Medulla oblongata (tissue), 1 donor: Measurements from ENCODE around the gene FNIP2.
"Not testable (repeated sequence)": the region's sequence is repeated elsewhere in the genome, so short reads cannot be mapped to it uniquely, and the experiment has no call there.

ENCODE experiments used
- DNase-seq: peaks from one replicate; pipeline ENCODE4 v3.0.0-alpha.2; 2015; ENCODE audit errors: extremely low spot score

The FNIP2 gene

DNA sequence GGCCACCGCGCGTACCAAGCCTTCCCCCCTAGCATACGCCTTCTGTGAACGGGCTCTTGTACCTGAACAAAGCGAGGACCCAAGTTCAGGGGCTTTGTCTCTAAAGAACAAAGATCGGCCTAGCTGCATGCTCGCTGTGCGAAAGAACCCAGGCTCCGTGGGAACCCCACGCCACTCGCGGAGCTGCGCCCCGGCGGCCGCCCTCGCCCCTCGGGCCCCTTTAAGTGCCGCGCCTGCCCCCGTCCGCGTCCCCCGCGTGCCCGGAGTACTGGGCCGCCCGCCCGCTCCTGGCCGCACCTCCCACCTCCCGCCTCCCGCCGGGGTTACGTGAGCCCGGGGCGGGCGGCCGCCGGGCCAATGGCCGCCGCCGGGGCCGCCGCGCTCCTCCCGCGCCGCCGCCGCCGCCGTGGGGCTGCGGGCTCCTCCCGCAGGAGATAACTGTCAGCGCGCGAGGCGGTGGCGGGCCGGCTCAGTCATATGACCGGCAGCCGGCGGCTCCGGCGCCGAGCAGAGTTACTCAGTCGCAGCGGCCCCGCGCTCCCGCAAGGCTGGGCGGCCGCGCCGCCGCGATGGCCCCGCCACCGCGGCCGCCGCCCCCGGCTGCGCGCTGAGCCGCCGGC is at the start of gene FNIP2:
FNIP2 (plus strand) TSS at position 472 of the 620 bp plus-strand sequence. CDS start 187 bp downstream, outside the sequence.
- peak; percentile 82 for DNase-seq

DNA sequence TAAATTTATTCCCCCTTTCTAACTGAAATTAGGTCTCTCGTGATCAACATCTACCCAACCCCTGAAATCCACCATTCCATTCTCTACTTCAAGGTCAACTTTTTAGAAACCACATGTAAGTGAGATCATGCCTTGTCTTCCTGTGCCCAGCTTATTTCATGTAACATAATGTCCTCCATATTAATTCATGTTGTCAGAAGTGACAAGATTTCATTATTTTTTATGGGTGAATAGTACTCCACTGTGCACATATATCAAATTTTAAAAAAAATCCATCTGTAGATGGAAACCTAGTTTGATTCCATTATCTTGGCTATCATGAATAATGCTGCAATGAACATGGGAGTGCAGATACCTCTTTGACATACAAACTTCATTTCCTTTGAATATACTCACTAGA is 47.1 kb upstream of the FNIP2 start:
- no peak for DNase-seq

DNA sequence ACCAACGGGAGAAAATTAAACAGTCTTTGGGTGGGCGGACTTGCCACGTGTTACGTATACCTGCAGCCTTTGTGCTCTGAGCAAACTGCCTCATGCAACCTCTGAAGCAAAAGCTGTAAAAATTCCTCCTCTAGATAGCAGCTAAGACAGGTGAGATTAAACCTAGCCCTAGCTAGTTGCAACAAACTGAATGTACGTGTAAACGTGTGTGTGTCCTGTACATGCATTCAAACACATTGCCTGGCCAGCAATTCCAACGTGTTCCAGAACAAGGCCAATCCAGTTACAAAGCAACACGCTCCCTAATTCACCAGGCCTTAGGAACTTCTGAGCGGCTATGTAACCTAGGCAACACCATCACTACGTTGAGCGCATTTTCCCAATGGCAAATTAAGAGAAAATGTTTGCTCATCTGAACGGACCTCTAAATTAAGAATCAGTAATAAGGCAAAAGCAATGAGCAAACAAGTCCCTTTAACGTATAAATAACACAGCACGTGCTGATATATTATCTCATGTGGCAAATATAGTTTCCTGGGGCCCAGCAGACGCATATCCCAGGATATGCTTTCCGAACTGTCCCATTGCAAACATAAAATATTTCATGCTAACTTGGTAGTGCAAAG is 46.4 kb upstream of the FNIP2 start:
- DNase-seq, result peak; percentile 57

DNA sequence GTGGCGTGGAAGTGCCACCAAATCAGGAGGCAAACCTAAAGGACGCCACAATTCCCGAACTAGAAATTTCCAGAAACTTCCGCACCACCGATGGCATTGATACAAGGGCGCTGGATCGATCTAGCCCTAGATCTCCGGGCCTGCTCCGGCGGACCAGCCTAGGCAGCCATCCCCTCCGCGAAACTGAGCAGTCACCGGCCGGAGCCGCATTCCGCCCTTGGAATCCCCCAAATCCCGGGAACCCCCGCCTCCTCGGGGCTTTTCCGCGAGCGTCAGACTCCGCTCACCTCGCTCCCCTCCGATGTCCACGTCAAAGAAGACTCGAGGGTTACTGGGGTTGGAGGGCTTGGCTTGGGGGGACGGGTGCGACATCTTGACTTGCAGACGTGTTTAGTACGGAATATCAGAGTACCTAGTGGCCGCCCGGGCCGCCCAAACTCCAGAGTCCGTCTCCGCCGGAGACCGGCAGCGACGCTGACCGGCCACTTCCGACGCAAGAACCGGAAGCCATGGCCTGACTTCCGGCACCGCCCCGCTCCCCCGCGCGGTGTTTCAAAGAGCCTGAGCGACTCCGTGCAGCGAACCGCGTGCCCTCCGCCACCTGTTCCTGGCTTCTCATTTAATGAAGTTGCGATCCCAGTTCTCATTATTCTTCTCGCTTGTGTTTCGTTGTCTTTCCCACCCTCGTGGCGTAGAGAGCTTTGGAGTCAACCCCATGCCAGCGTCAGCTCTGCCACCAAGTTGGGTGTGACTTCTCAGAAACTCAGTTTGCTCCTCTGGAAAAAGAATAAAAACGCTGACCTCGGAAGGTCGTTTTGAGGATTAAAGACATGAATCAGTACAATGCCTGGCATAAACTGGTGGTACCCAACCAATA is 45.7 kb upstream of the FNIP2 start, which contains the start of gene PPID:
PPID (minus strand) TSS at position 480 of the 877 bp plus-strand sequence; CDS start at position 372, 108 bp downstream.
- DNase-seq, result peak; percentile 87

DNA sequence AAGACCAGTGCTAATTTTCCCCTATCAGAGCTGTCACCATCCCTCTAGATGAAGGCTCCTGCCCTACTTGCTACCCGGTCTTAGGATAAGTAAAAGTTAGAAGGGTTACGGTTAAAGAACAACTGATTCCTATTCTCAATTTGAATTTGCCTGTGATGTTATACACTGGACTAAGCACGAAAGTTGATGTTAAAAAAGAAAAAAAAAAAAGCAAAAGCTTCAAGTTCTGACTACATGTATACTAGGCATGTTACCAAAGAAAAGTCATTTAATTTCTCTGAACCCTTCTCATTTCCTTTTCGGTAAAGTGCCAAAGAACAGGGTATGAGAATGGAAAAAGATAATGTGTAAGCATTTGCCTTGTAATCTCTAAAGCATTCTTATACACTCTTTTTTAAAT is 44.2 kb upstream of the FNIP2 start:
- no peak for DNase-seq

DNA sequence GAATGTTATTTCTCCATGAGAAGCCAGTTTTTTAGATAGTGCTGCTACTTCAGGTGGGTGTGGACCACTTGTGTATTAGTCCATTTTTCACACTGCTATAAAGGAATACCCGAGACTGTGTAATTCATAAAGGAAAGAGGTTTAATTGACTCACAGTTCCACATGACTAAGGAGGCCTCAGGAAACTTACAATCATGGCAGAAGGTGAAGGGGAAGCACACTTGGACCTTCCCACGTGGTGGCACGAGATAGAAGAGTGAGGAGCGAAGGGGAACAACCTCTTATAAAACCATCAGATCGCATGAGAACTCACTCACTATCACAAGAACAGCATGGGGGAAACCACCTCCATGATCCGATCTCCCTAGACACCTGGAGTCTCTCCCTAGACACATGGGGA is 42.2 kb upstream of the FNIP2 start:
- DNase-seq, result no peak

DNA sequence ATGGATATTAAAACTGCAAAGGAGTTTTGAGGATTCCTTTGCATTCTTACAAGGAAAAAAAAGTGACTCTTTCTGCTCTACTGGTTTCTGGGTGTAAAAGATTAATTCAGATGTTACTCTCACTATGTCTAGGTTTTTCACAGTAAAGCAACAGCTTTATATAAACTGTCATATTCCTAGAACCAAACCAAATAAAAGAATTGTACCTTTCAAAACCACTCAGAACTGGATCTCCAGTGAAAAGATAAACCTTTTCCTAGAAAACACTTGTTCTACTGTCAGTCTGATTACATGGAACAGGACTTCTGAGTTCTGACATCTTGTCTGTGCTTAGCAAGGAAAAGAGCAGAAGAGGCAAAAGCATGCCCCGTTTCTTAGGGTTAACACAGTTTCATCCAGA is 40.6 kb upstream of the FNIP2 start:
- no peak for DNase-seq

DNA sequence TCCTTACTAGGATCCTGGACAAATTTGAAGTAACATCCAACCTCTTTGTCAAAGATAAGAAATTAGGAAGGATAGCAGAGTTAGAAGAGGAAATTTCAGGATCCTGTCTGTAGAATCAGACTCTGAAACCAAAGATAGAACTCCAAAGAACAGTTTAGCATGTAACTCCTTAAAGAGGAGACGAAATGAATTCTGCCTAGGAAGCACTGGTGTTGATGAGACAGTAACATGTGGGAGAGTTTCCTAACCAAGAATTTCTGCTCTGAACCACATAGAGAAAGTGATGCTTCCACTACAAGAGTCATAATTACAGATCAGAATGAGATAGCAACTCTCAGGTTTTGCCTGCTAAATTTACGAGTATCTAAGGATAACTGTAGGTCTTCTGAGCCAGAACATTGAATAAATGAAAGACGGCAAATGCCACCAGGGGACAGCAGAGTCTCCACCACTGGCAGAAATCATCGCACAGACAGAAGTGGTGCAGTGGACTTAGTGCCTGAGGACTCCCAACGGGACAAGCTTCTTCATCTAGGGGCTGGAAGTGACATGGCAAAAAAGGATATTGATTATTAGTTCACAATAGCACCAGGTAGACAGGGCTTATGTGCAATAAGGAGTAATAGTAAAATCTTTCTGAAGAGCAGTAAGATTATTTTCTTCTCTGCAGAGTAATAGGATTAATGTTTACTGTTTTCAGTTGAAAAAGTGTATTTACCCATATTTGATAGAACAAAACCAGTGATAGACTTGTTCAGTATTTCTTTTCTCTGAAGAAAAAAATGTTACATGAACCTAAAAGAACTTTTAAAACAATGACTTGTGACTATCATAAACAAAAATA is 38.9 kb upstream of the FNIP2 start:
- DNase-seq, result peak; percentile 89

DNA sequence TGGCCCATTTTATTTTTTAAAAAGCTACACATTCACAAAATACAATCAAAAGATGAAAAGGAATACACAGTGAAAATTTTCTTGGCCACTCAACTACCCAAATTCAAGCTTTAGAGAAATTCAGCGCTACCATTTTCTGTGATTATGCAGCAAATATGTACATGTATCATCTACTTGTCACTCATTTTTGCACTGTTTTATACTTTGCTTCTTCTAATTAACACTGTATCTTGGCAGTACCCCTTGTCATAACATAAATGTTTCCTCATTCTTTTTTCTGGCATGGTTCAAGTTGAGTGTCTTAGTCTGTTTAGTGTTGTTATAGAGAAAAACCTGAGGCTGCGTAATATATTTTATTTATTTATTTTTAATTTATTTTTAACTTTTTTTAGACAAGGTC is 30.0 kb upstream of the FNIP2 start:
- DNase-seq, result no peak

DNA sequence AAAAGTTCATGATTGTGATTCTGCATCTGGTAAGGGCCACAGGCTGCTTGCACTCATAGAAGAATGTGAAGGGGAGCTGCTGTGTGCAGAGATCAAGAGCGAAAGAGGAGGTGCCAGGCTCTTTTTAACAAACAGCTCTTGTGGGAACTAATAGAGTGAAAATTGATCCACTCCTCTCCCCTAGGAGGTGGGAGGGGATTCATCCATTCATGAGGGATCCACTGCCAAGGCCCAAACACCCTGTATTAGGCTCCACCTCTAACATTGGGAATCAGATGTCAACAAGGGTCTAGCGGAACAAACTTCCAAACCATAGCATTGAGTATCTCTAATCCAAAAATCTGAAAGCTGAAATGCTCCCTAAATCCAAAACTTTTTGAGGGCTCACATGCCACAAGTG is 29.2 kb upstream of the FNIP2 start:
- no peak for DNase-seq

DNA sequence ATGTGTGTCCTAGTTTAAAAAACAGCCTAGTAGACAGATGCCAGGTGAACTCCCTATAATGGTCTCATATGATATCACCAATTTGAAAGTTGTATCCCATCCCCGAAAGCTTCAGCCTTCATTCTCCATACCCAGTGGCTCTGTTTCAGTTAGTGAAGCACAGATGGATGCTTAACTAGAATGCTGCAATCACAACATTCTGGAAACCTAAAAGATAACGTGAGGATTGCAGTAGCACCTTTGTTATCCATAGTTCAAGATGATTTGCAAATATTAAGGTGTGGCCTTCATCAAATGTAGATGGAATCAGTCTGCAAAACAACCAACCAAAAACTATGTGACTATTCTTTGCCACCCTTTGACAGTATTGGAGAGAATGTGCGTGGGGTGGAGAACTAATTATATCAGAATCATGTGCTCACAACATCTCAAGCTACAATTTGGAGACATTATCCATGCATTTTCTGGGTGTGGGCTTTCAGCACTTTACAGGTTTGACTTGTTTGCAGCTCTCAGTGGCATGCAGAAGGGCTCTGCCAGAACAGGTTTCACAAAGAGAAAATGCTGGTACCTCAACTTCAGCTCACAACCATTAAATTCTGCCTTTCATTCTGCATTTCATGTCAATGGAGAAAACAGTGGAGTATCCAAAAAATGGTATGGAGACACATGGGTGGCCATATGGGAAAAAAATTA is 27.4 kb upstream of the FNIP2 start:
- DNase-seq, result no peak

DNA sequence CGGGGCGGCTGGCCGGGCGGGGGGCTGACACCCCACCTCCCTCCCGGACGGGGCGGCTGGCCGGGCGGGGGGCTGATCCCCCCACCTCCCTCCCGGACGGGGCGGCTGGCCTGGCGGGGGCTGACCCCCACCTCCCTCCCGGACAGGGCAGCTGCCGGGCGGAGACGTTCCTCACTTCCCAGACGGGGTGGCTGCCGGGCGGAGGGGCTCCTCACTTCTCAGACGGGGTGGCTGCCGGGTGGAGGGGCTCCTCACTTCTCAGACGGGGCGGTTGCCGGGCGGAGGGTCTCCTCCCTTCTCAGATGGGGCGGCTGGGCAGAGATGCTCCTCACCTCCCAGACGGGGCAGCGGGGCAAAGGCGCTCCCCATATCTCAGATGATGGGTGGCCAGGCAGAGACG is 22.3 kb upstream of the FNIP2 start:
- not testable (repeated sequence) for DNase-seq

DNA sequence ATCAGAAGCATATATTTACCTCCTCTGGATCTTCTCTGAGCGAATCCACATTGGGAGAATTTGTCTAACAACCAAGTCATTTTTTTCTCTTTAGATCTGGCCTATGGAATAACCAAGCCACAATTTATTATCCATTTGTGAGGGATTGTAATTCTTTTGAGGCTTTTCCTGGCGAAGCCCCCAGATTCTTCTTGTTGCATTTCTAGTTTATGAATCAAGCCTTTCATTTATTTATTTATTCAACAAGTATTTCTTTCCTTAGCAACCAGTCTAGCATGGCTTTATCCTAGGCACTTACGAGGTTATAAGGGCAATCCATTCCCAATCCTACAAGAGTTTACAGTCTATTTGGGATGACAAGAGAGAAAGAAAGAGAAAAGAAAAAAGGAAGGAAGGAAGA is 18.4 kb upstream of the FNIP2 start:
- no peak for DNase-seq

DNA sequence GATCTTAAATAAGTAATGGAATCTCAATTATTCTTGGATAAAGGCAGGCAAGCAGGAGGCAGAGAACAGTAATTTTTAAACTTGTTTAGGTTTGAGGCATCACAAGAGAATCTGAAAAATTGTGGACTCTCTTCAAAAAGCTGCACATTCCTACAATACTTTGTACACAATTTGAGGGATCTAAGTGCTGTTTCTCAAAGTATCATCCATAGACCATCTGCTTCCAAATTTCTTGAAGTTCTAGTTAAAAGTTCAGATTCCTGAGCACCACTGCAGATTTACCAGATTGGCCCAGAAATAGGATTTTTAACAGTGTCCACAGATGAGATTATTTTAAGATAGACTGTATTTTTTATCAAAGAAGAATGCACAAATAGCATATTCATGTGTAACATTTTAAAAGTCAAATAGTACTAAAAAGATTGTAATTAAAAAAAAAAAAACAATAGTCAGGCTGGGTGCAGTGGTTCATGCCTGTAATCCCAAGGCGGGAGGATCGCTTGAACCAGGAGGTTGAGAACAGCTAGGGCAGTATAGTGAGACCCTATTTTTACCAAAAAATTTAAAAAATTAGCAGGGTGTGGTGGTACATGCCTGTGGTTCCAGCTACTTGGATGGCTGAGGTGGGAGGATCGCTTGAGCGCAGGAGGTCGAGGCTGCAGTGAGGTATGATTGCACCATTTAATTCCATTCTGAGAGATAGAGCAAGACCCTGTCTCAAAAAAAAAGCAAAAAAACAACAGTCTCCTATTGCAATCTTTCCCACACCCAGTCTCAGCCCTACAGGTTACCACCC is 14.2 kb upstream of the FNIP2 start:
- no peak for DNase-seq

DNA sequence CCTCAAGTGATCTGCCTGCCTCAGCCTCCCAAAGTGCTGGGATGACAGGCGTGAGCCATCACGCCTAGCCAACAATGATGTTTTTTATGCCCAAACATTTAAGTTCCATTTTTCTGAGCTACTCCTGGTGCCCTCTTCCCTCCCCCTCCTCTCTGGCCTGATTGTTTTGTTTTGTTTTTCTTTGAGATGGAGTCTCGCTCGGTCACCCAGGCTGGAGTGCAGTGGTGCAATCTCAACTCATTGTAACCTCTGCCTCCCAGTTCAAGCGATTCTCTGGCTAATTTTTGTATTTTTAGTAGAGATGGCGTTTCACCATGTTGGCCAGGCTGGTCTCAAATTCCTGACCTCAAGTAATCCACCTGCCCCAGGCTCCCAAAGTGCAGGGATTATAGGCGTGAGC is 13.0 kb upstream of the FNIP2 start:
- DNase-seq, result not testable (repeated sequence)

DNA sequence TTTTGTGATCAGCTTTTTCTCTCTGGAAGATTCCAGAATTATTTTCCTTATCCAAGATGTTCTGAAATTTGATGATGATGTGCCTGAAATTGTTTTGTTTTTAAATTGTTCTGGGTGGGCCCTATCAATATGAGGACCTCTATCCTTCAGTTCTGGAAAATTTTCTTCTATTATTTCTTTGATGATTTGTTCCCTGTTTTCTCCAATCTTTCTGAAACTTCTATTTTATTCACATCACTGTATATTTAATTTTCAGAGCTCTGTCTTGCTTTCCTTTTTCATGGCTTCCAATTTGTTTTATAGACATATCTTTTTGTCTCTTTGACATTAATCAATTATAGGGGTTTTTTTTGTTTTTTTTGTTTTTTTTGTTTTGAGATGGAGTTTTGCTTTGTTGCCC is 12.2 kb upstream of the FNIP2 start:
- DNase-seq, result no peak

DNA sequence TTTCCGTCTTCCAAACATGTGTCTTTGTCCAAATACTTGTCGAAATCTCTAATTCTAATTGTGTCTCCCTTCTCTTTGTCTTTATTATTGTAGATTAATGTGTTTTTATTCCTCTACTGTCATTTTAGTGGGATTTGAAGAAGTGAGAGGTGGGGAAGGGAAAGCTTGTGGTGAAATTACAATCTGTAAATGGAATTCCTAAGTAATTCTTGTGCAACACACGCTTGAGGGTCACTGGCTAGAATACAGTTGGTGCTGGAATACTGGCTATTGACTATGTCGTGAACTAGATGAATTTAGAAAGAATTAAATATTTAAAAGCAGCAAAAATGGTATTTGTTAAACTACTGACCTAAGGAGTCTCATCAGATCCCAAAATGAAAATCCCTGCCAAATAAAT is 10.7 kb upstream of the FNIP2 start:
- DNase-seq, result no peak

DNA sequence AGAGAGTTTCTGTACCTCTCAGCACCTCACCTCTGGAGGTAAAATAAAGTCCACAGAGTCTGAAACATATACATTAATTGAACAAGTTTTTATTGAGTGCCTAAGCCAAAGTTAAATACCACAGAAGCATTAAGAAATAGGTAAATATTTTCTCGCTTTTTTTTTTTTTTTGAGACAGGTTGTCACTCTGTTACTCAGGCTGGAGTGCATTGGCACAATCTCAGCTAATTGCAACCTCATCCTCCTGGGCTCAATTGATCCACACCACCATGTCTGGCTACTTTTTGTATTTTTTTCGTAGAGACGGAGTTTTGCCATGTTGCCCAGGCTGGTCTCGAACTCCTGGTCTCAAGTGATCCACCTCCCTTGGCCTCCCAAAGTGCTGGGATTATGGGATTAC is 10.1 kb upstream of the FNIP2 start:
- no peak for DNase-seq

DNA sequence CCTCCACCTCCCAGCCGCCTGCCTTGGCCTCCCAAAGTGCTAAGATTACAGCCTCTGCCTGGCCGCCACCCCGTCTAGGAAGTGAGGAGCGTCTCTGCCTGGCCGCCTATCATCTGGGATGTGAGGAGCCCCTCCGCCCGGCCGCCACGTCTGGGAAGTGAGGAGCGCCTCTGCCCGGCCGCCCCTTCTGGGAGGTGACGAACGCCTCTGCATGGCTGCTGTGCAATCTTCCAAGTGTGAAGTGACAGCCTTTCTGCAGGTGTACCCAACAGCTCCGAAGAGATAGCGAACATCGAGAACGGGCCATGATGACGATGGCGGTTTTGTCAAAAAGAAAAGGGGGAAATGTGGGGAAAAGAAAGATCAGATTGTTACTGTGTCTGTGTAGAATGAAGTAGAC is 9.3 kb upstream of the FNIP2 start:
- DNase-seq, result not testable (repeated sequence)

DNA sequence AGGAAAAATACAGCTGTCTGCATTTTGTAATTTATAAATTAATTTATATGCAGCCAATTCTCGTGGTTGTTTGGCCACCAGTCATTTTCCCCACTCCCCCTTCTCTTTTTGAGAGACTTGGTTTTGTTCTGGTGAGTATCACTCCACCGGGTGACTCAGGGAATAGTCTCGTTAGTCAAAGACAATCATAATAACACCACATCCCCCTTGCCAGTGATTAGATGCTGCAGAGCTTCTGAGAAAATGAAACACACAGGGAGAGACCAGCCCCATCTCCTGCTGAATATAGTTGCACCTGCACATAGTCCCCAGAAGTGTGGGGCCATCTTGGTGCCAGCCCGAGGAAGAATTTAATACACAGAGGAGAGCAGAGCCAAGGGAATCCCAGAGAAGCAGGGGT is 8.0 kb upstream of the FNIP2 start:
- DNase-seq, result no peak
